Astrocyte of the cerebellum (primary cell): ENCODE measurements around the gene TMEM37.

ENCODE experiments used
- DNase-seq: peaks from one replicate; pipeline ENCODE4 v3.0.0-alpha.2; 2011; ENCODE audit warnings: low read depth
- H3K4me3 ChIP-seq: 2 replicates; pipeline ENCODE4 v1.5.1; 2011; ENCODE audit warnings: mild to moderate bottlenecking, low read depth, low read length, moderate library complexity
- in situ Hi-C: cut with HindIII; loops from 2 replicates; pipeline ENCODE4 v1.10.0; 2017; ENCODE audit warnings: low sequenced_read_pairs
- TF ChIP-seq, protein P1 (sequence below): IDR thresholded peaks from 2 replicates; pipeline ENCODE4 v1.5.1; 2012; ENCODE audit warnings: low read length, low read depth, moderate library complexity, mild to moderate bottlenecking; ENCODE audit errors: missing control alignments

Gene TMEM37

DNA sequence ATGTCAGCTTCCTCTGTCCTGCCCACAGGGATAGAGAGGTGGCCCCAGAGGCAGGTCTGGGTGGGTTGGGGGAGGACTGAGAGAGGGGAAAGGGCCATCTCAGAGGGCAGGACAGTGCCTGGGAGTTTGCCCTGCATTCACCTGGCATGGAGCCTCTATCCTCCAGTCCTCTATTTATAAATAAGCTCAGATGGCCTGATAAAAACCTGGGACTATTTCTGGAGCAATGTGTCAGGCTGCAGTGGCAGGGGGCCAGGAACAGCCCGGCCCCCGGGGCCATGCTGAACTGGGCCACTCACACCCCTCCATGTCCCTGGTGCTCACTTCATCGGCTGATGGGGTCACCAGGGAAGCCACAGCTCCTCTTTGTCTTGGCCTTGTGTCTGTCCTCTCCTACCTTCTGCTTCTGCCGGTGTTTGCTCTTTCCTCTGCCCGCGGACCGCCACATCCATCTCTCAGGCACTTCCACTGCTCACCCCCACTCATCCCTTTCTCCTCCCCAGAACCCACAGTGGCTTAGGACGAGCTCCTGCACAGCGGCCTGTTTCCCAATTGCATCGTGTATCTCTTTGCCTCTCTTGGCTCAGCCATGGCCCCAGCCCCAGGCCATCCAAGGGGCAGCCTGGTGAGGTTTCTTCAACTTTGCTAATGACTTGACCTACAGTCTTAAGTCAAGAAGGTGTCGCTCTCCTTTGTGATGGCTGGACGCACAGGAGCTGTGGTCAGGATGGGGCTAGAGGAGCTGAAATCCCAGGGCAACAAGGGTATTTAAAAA is 53.9 kb downstream of the TMEM37 start:
- TF ChIP-seq, protein P1, sequence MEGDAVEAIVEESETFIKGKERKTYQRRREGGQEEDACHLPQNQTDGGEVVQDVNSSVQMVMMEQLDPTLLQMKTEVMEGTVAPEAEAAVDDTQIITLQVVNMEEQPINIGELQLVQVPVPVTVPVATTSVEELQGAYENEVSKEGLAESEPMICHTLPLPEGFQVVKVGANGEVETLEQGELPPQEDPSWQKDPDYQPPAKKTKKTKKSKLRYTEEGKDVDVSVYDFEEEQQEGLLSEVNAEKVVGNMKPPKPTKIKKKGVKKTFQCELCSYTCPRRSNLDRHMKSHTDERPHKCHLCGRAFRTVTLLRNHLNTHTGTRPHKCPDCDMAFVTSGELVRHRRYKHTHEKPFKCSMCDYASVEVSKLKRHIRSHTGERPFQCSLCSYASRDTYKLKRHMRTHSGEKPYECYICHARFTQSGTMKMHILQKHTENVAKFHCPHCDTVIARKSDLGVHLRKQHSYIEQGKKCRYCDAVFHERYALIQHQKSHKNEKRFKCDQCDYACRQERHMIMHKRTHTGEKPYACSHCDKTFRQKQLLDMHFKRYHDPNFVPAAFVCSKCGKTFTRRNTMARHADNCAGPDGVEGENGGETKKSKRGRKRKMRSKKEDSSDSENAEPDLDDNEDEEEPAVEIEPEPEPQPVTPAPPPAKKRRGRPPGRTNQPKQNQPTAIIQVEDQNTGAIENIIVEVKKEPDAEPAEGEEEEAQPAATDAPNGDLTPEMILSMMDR: no peak
- DNase-seq: no peak
- in situ Hi-C loops: no loop called here
- no peak overlapping the region for H3K4me3 ChIP-seq

DNA sequence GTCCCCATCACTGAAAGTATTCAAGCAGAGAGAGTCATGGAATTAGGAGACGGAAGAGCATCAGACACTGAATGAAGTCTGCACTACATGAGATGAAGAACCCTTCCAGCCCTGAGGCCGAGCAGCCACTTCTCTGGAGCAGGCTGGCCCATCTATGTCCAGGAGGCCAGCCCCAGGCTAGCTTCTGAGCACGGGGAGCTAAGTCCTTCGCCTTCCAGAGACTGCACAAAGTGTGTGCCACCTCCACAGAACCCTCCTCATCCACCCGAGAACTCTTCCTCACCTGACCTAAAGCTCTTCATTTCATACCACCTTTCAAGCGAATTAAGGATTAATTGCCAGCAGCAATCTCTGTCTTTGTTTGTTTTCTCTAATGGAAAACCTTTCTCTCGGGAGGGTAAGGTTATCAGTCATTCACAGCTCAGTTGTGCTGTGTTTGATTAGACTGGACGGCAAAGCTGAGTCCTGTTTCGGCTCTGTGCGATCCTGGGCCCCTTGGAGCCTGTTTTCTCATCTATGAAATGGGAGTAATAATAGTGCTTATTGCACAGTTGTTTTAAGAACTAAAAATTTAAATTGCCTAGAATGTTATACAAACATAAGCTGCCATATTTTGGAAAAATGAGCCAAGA is 54.7 kb downstream of the TMEM37 start:
- no peak for DNase-seq
- in situ Hi-C loops: no loop called here
- H3K4me3 ChIP-seq: no peak overlapping the region
- TF ChIP-seq, protein P1: no peak

DNA sequence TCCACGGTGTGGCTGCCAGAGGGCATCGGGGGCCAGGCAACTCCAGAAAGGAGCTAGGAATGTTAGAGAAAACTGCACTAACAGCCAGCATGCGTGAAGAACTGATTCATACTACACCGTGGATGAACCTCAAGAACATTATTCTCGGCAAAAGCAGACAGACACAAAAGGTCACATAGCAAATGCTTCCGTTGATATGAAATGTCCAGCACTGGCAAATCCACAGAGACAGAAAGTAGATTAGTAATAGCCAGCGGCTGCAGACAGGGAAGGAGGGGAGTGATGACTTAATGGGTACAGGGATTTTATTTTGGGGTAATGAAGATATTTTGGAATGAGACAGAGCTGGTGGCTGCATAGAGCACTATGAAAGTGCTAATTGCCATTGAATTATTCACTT is 55.2 kb downstream of the TMEM37 start:
- TF ChIP-seq, protein P1: no peak
- no peak overlapping the region for H3K4me3 ChIP-seq
- in situ Hi-C loops: no loop called here
- DNase-seq: no peak

DNA sequence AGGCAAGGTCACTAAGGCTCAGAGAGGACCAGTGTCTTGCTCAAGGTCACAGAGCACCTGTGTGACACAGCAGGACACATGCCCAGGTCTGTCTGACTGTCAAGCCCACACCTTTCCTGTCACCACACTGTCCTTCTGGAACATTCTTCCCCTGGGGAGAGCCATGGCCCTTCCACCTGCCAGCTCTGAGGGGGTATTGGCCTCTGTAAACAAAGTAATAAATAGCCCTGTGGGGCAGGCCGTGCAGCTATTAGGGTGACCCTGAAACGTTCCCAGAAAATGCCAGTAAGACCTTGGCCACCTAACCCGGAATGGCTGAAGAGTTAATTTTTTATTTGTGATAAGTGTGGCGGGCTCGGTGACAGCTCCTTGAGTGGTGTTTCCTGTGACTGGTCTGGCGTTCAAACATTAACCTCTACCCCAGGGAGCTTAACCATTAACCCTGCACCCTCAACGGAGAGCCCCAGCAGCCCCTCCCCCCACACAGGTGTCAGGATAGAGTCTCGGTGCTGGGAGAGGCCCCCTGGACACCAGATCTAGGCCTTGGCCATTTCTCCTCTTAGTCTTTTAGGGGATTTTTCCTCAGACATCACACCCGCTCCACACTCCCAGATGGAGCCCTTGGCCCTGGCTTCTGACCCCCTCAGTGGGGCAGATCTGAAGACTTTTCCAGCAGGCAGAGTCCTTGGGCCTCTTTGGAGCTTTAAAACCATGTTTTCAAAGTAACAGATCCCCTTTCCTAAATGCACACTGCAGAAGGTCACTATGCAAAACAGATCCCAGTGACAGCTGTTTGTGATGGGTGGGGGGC is 56.0 kb downstream of the TMEM37 start:
- TF ChIP-seq, protein P1: no peak
- DNase-seq: no peak
- in situ Hi-C loops: no loop called here
- H3K4me3 ChIP-seq: no peak overlapping the region
